Glutamatergic neuron (in vitro differentiated cells): ENCODE results near the gene HMGN3. TPM values are rescaled to one million over a fixed set of nuclear protein-coding genes. Genes with fewer than 3 reads are reported as not detected.

ENCODE experiments used
- DNase-seq: peaks from one replicate; pipeline ENCODE4 v3.0.0; 2022
- H3K27ac Mint-ChIP-seq: one replicate; pipeline ENCODE4 v1.8.0; 2020; ENCODE audit warnings: mild to moderate bottlenecking, mixed read lengths, inconsistent platforms; ENCODE audit not compliant: unreplicated experiment
- H3K27me3 Mint-ChIP-seq: one replicate; pipeline ENCODE4 v1.8.0; 2020; ENCODE audit warnings: mild to moderate bottlenecking, moderate library complexity, mixed read lengths, inconsistent platforms; ENCODE audit not compliant: unreplicated experiment
- H3K36me3 Mint-ChIP-seq: one replicate; pipeline ENCODE4 v1.8.0; 2020; ENCODE audit warnings: mild to moderate bottlenecking, mixed read lengths, inconsistent platforms; ENCODE audit not compliant: unreplicated experiment
- H3K4me1 Mint-ChIP-seq: one replicate; pipeline ENCODE4 v1.8.0; 2020; ENCODE audit warnings: mild to moderate bottlenecking, low read depth, mixed read lengths, inconsistent platforms; ENCODE audit not compliant: unreplicated experiment
- H3K4me3 Mint-ChIP-seq: one replicate; pipeline ENCODE4 v1.8.0; 2020; ENCODE audit warnings: mild to moderate bottlenecking, mixed read lengths, inconsistent platforms; ENCODE audit not compliant: unreplicated experiment
- H3K9me3 Mint-ChIP-seq: one replicate; pipeline ENCODE4 v1.8.0; 2020; ENCODE audit warnings: mild to moderate bottlenecking, moderate library complexity, mixed read lengths, inconsistent platforms; ENCODE audit not compliant: unreplicated experiment
- total RNA-seq: library from RNA; stranded (reverse); fragmentation: NEBNext Ultra II Directional; extraction: Animal tissue kit (Norgen Biotek cat#: 25700); gene quantifications from one replicate; pipeline ENCODE4 v1.2.1, GENCODE V29; 2021; ENCODE audit not compliant: unreplicated experiment
- TF ChIP-seq, protein P1 (sequence below): fragments of 200-600 bp; sonication (generic); IDR thresholded peaks from one replicate; pipeline ENCODE4 v1.5.0; 2021; ENCODE audit not compliant: partially characterized antibody, unreplicated experiment

The HMGN3 gene
- total RNA-seq, 1 donor from 2014 or later: 43.0 TPM

DNA sequence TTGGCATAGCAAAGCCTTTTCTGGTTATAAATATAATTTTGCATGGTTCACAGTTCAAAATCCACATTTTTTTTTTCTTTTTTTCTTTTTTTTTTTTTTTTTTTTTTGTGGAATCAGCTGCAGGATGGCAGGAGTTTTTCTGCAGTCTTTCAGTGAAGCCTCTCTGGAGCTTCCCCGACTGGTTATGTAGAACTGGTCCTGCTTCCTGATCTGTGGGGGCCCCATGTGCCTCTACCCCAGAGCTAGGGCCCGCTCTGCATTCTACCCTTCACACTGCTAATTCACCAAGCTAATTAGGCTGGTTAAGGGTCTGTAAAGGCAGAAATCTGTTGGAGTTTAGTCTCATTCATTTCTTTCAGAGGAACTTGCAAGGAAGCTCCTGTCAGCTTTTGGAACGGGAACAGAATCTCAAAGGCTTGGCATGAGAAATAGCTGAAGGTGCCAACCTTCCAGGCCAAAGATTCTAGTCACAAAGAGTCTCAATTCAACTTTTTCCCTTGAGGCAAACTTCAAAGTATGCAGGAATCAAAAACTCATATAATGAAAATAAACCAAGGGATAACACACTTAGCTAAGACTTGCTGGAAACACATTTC, 45.5 kb downstream of the HMGN3 start:
- no peaks in the 10 kb centered on the region for H3K9me3 Mint-ChIP-seq
- no peak for DNase-seq
- H3K27me3 Mint-ChIP-seq: no peaks in the 10 kb centered on the region
- no peak overlapping the region for H3K27ac Mint-ChIP-seq
- TF ChIP-seq, protein P1, sequence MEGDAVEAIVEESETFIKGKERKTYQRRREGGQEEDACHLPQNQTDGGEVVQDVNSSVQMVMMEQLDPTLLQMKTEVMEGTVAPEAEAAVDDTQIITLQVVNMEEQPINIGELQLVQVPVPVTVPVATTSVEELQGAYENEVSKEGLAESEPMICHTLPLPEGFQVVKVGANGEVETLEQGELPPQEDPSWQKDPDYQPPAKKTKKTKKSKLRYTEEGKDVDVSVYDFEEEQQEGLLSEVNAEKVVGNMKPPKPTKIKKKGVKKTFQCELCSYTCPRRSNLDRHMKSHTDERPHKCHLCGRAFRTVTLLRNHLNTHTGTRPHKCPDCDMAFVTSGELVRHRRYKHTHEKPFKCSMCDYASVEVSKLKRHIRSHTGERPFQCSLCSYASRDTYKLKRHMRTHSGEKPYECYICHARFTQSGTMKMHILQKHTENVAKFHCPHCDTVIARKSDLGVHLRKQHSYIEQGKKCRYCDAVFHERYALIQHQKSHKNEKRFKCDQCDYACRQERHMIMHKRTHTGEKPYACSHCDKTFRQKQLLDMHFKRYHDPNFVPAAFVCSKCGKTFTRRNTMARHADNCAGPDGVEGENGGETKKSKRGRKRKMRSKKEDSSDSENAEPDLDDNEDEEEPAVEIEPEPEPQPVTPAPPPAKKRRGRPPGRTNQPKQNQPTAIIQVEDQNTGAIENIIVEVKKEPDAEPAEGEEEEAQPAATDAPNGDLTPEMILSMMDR: no peak
- H3K4me1 Mint-ChIP-seq: peaks cover 4% of the 10 kb centered on the region
- no peak overlapping the region for H3K4me3 Mint-ChIP-seq
- H3K36me3 Mint-ChIP-seq: peaks cover 12% of the 10 kb centered on the region

- Mint-ChIP-seq H3K4me1 (peaks cover 4% of the 10 kb centered on the region), H3K27me3 (no peaks in the 10 kb centered on the region), H3K27ac (no peak overlapping the region)
These were observed 46.4 kb downstream of the HMGN3 start for GRCh38 chr6:79188107-79188506.

DNA sequence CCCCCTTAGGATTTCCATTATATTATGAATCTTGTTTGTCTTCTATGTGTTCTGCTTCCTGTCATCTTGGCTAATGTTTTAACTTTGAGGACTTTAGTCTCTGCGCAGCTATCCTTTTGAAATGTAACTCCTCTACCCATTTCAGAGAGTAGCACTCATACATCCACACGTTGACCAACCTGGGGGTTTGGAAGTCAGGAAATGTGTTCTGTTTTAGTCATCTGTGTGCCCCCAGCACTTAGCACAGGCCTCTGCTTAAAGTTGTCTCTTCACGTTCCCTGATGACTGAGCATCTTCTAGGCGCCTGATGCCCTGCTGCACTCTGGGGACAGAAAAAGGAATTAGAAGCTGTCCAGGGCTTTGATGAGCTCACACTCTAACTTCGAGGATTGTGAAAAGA, 47.9 kb downstream of the HMGN3 start:
- Mint-ChIP-seq H3K27me3 (no peaks in the 10 kb centered on the region), H3K4me1 (peaks cover 4% of the 10 kb centered on the region), H3K9me3 (no peaks in the 10 kb centered on the region), H3K27ac (no peak overlapping the region), H3K4me3 (no peak overlapping the region), H3K36me3 (peaks cover 7% of the 10 kb centered on the region)
- no peak for DNase-seq
- TF ChIP-seq, protein P1: no peak

More at GRCh38 chr6:79188107-79188506, 46.4 kb downstream of the HMGN3 start:
- no peak for DNase-seq
- TF ChIP-seq, protein P1: no peak
- H3K4me3 Mint-ChIP-seq: no peak overlapping the region
- no peaks in the 10 kb centered on the region for H3K9me3 Mint-ChIP-seq
- H3K36me3 Mint-ChIP-seq: peaks cover 10% of the 10 kb centered on the region

GRCh38 chr6:79184641-79185040, 49.8 kb downstream of the HMGN3 start:
- no peak for DNase-seq
- H3K27me3 Mint-ChIP-seq: no peaks in the 10 kb centered on the region
- H3K27ac Mint-ChIP-seq: no peak overlapping the region
- H3K9me3 Mint-ChIP-seq: no peaks in the 10 kb centered on the region
- TF ChIP-seq, protein P1: no peak
- H3K4me1 Mint-ChIP-seq: peaks cover 4% of the 10 kb centered on the region
- H3K36me3 Mint-ChIP-seq: no peaks in the 10 kb centered on the region
- H3K4me3 Mint-ChIP-seq: no peak overlapping the region

GRCh38 chr6:79184086-79184485, 50.4 kb downstream of the HMGN3 start:
- TF ChIP-seq, protein P1: no peak
- Mint-ChIP-seq H3K4me1 (peaks cover 4% of the 10 kb centered on the region), H3K36me3 (no peaks in the 10 kb centered on the region), H3K27ac (no peak overlapping the region), H3K4me3 (no peak overlapping the region), H3K9me3 (no peaks in the 10 kb centered on the region), H3K27me3 (no peaks in the 10 kb centered on the region)
- no peak for DNase-seq
